Nephron (organoid): ENCODE data around the gene NARS2.
"Not testable (repeated sequence)": the region's sequence is repeated elsewhere in the genome, so short reads cannot be mapped to it uniquely, and the experiment has no call there.

Source experiments
- H3K27ac Mint-ChIP-seq, 3 experiments: 2 replicates each; pipeline ENCODE4 v1.8.0; 2020; ENCODE audit warnings: mixed read lengths in 3 of 3, mild to moderate bottlenecking in 2 of 3, moderate library complexity in 1 of 3
- H3K27me3 Mint-ChIP-seq: 2 replicates; pipeline ENCODE4 v1.8.0; 2021; ENCODE audit warnings: low read depth, mild to moderate bottlenecking, moderate library complexity, mixed read lengths
- H3K36me3 Mint-ChIP-seq: 2 replicates; pipeline ENCODE4 v1.8.0; 2020; ENCODE audit warnings: low read depth, mixed read lengths
- H3K4me1 Mint-ChIP-seq: 2 replicates; pipeline ENCODE4 v1.8.0; 2020; ENCODE audit warnings: mixed read lengths
- H3K4me3 Mint-ChIP-seq, 3 experiments: 2 replicates each; pipeline ENCODE4 v1.8.0; 2020; ENCODE audit warnings: mild to moderate bottlenecking in 3 of 3, mixed read lengths in 3 of 3, moderate library complexity in 2 of 3
- H3K9me3 Mint-ChIP-seq: 2 replicates; pipeline ENCODE4 v1.8.0; 2020; ENCODE audit warnings: mixed read lengths
- TF ChIP-seq, protein P1 (sequence below), 3 experiments: fragments of 200-600 bp; sonication (generic); IDR thresholded peaks; one replicate each; pipeline ENCODE4 v1.5.0; 2021; ENCODE audit warnings: antibody characterized with exemption in 3 of 3; ENCODE audit not compliant: unreplicated experiment in 3 of 3

Gene NARS2

DNA sequence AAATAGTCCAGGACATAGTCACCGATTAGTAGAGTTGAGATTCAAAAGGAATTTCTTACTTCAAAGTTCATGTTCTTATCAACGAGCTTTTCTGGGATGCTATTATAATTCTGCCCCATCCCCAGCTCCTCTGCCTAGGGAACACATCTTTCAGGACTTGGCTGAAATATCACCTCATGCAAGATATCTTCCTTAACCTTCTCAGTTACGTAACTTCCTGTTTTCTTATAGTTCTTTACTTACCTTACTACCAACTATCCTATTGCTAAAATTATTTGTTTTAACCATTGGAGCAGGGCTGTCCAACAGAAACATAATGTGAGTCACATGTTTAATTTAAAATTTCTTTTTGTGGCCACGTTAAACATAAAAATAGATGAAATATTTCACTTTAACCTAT, 2.3 kb downstream of the NARS2 start:
- TF ChIP-seq, protein P1, sequence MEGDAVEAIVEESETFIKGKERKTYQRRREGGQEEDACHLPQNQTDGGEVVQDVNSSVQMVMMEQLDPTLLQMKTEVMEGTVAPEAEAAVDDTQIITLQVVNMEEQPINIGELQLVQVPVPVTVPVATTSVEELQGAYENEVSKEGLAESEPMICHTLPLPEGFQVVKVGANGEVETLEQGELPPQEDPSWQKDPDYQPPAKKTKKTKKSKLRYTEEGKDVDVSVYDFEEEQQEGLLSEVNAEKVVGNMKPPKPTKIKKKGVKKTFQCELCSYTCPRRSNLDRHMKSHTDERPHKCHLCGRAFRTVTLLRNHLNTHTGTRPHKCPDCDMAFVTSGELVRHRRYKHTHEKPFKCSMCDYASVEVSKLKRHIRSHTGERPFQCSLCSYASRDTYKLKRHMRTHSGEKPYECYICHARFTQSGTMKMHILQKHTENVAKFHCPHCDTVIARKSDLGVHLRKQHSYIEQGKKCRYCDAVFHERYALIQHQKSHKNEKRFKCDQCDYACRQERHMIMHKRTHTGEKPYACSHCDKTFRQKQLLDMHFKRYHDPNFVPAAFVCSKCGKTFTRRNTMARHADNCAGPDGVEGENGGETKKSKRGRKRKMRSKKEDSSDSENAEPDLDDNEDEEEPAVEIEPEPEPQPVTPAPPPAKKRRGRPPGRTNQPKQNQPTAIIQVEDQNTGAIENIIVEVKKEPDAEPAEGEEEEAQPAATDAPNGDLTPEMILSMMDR (IDR thresholded peaks at IDR 0.05; ENCODE audit: unreplicated experiment in 3 of 3) = no peak
- Mint-ChIP-seq H3K27me3 (no peaks in the 10 kb centered on the region), H3K36me3 (peaks cover 21% of the 10 kb centered on the region), H3K4me1 (peaks cover 19% of the 10 kb centered on the region), H3K9me3 (no peaks in the 10 kb centered on the region), H3K4me3 (peak overlapping the region; percentile 16 to 63 (median 60)), H3K27ac (no peak overlapping the region)

GRCh38 chr11:78570031-78570430, 4.6 kb downstream of the NARS2 start:
- peaks cover 19% of the 10 kb centered on the region for H3K4me1 Mint-ChIP-seq
- H3K27me3 Mint-ChIP-seq = no peaks in the 10 kb centered on the region
- H3K36me3 Mint-ChIP-seq = peaks cover 35% of the 10 kb centered on the region
- TF ChIP-seq, protein P1 (IDR thresholded peaks at IDR 0.05; ENCODE audit: unreplicated experiment in 3 of 3) = no peak
- H3K27ac Mint-ChIP-seq = no peak overlapping the region
- H3K9me3 Mint-ChIP-seq = no peaks in the 10 kb centered on the region
- no peak overlapping the region for H3K4me3 Mint-ChIP-seq

DNA sequence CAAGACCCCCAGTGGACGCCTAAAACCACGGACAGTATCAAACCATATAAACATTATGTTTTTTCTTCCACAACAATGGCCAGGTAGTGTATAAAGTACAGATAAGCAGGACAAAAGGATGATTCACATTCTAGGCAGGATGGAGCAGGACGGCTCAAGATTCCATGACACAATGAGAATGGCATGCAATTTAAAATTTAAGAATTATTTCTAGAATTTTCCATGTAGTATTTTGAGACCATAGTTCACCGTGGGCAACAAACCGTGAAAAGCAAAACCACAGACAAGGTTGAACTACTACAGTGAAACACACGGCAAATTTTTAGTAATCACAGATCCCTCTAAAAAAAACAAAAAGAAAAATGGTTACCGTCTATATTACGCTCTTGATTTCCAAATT, 7.5 kb downstream of the NARS2 start:
- H3K9me3 Mint-ChIP-seq = no peaks in the 10 kb centered on the region
- peaks cover 18% of the 10 kb centered on the region for H3K4me1 Mint-ChIP-seq
- H3K27ac Mint-ChIP-seq = peak overlapping the region in 1 of 3 experiments; percentile 27
- TF ChIP-seq, protein P1 (IDR thresholded peaks at IDR 0.05; ENCODE audit: unreplicated experiment in 3 of 3) = no peak
- no peak overlapping the region for H3K4me3 Mint-ChIP-seq
- peaks cover 33% of the 10 kb centered on the region for H3K36me3 Mint-ChIP-seq
- no peaks in the 10 kb centered on the region for H3K27me3 Mint-ChIP-seq

DNA sequence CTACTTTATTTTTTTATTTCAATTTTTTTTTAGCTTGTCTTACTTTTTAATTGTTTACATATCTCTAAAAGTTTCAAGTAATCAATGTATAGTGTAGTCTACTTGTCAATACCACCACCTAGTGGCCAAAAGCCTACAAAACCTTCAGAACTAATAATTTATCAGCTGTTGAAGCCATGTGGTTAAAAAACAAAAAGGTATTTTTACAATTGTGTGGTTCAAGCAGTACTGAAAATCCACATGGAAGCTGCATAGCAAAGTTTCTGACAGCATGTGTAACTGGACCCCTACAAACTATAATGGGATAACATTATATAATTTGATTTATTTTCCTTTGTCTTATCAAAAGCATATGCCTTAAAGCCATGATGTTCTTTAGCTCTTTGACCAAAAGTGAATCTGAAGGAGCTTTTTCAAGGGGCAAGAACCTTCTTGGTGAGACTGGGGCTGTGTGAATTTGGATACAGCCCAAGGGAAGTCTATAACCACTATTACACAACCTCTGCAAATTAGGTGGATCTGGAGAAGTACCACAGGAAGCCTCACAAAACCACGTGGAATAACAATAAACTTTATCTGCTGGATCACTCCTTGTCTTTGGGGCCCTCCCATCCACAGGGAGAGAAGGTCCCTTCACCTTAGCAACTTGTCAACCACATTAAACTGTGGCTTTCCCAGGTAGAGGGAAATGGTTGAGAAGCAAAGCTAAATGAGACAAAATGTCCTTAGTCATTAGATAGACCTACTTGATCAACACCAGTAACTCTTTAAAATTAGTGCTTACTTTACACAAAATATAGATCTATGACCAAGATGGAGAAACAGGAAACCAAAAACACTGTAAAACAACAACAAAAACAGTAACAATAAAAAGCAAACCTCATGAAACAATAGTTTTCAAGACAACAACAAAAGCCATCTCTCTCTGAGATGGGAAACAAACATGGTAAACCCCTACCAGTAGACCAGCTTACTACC, 9.9 kb downstream of the NARS2 start:
- peak overlapping the region; percentile 9 to 71 (median 45) for H3K27ac Mint-ChIP-seq
- H3K9me3 Mint-ChIP-seq = no peaks in the 10 kb centered on the region
- H3K4me3 Mint-ChIP-seq = no peak overlapping the region
- H3K27me3 Mint-ChIP-seq = no peaks in the 10 kb centered on the region
- TF ChIP-seq, protein P1 (IDR thresholded peaks at IDR 0.05; ENCODE audit: unreplicated experiment in 3 of 3) = peak; percentile 61 to 75 (median 74)
- peaks cover 25% of the 10 kb centered on the region for H3K4me1 Mint-ChIP-seq
- peaks cover 17% of the 10 kb centered on the region for H3K36me3 Mint-ChIP-seq

DNA sequence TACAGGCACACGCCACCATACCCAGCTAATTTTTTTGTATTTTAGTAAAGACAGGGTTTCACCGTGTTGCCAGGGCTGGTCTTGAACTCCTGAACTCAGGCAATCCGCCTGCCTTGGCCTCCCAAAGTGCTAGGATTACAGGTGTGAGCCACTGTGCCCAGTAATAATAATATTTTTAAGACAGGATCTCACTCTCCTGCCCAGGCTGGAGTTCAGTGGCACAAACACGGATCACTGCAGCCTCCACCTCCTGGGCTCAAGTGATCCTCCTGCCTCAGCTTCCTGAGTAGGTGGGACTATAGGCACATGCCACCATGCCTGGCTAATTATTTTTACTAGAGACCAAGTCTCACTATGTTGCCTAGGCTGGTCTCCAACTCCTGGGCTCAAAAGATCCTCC, 10.6 kb downstream of the NARS2 start:
- not testable (repeated sequence) for H3K4me3 Mint-ChIP-seq, H3K27me3 Mint-ChIP-seq, H3K9me3 Mint-ChIP-seq
- Mint-ChIP-seq H3K27ac (peak overlapping the region in 2 of 3 experiments; percentile 45 to 71), H3K36me3 (peaks cover 22% of the 10 kb centered on the region), H3K4me1 (peaks cover 25% of the 10 kb centered on the region)

DNA sequence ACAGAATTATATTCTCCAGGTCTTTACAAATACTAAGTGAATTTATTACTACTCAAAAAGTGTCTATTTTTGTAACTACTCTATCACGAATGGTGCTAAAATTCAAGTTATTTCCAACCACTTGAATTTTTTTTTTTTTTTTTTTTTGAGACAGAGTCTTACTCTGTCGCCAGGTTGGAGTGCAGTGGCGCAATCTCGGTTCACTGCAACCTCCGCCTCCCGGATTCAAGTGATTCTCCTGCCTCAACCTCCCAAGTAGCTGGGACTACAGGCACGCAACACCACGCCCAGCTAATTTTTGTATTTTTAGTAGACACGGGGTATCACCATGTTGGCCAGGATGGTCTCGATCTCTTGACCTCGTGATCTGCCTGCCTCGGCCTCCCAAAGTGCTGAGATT, 11.6 kb downstream of the NARS2 start:
- H3K9me3 Mint-ChIP-seq, H3K4me3 Mint-ChIP-seq, H3K27me3 Mint-ChIP-seq: not testable (repeated sequence)
- H3K36me3 Mint-ChIP-seq = peaks cover 26% of the 10 kb centered on the region
- H3K4me1 Mint-ChIP-seq = peaks cover 25% of the 10 kb centered on the region
- peak overlapping the region in 1 of 3 experiments; percentile 87 for H3K27ac Mint-ChIP-seq

DNA sequence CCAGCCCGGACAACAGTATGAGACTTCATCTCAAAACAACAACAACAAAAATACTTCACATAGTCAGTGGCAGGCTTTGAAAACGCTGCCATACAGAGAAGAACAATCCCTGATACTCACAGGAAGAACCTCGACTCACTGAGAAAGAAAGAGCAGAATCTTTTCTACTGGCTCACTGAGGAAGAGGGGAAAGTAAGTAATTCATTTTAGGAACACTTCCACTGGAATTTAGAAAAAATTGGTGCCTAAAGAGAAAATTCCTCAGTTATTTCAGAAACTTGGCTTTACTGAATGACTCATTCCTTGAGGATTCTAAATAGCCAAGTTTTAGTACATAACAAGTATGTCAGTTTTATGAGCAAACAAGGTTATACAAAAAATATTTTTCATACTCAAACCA, 12.3 kb downstream of the NARS2 start:
- Mint-ChIP-seq H3K4me3 (no peak overlapping the region), H3K4me1 (peaks cover 25% of the 10 kb centered on the region), H3K27ac (peak overlapping the region in 2 of 3 experiments; percentile 84 to 87), H3K27me3 (no peaks in the 10 kb centered on the region), H3K9me3 (no peaks in the 10 kb centered on the region), H3K36me3 (peaks cover 29% of the 10 kb centered on the region)
- TF ChIP-seq, protein P1 (IDR thresholded peaks at IDR 0.05; ENCODE audit: unreplicated experiment in 3 of 3) = no peak
